HG03571 (cell line): ENCODE results near the gene NDST1.

ENCODE experiments used
- ATAC-seq: cut with Tn5 transposase; IDR thresholded peaks from one replicate; pipeline ENCODE4 v1.9.1; 2021; ENCODE audit not compliant: unreplicated experiment

Gene NDST1

GRCh38 chr5:150541895-150542294, 34.0 kb downstream of the NDST1 start:
- ATAC-seq = no peak

DNA sequence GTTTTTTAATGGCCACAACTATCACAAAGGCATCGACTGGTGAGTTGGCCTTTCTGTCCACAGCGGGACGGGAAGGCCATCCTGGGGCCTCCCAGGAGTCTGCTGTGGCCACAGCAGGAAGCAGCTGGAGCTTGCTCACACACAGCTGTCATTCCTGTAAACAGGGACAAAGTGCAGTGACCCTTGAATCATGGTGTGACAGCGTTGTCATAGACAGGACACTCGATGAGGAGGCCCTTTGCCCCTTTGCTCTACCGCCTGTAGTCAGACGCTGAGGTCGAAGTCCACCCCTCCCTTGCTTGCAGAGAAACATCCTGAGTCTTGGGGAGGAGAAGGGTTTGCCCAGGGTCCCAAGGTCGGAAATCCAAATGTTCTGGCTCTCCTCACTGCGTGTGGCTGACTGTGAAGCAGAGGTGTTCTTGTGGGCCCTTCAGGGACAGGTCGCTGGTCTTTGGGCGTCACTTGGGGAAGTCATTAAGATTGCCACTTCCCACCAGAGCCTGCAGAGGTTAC, 35.1 kb downstream of the NDST1 start:
- no peak for ATAC-seq

DNA sequence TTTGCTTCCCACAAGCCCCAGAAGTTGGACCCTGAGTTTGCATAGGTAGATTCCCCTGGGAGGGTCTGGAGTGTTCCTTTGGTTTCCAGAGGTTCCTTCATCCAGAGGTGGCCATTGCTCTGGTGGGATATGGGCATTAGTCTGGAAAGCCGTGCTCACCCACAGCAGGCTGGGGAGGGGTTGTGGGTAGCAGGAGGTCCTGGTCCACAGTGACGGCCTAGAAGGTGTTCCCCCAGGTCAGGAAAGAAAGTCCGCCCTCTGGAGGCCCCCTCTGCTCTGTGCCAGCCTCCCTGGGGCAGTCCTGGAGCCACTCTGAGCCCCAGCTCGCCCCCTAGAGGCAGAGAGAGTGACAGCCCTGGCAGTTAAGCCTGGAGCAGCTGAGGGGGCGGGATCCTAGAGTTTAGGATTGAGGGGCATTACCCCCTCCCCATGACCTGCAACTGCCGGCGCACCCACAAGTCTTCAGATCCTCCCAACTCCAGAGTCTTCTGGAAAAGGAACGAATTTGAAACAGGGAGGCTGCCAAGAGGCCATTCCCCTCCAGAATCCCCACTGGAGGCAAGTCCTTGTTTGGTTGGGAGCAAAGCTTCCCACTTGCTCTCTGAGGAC, 36.8 kb downstream of the NDST1 start:
- ATAC-seq = peak; percentile 85

DNA sequence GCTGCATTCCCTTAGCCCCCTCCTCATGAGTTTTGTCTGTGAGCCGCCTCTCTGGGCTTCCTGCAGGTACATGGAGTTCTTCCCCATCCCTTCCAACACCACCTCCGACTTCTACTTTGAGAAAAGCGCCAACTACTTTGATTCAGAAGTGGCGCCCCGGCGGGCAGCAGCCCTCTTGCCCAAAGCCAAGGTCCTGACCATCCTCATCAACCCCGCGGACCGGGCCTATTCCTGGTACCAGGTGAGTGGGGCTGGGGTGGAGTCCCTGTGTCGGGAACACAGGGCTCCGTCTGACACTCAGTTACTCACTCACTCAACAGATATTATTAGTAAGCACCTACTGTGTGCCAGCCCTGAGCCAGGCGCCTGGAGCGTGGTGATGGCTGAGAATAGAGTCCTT, 37.3 kb downstream of the NDST1 start:
- ATAC-seq = no peak

DNA sequence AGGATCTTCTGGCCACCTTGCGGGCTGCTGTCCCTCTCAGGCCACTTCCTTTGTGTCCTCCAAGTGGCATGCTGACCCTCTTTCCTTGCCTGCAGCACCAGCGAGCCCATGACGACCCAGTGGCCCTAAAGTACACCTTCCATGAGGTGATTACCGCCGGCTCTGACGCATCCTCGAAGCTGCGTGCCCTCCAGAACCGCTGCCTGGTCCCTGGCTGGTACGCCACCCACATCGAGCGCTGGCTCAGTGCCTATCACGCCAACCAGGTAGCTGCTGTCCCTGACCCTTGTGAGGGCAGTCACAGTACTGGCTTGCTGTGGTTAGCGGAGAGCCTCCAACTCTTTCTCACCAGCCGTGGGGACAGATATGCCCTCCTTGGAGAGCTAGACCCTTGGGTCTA, 40.2 kb downstream of the NDST1 start:
- ATAC-seq = no peak

- ATAC-seq = no peak
Observed at GRCh38 chr5:150549735-150550134, 41.8 kb downstream of the NDST1 start.

DNA sequence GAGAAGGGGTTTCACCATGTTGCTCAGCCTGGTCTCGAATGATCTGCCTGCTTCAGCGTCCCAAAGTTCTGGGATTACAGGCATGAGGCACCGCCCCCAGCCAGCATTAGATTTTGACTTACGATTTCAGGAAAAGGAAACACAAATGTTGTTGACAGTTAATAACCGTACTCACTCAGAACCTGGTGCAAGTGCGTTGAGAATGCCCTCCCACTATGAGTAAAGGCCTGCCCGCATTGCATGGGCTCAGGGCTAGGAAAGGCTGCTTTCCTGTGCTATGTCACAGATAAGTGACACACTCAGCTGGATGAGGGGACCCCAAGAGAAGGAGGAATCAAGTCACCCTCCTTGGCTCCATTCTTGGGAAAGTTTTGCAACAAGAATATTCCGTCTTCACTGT, 42.4 kb downstream of the NDST1 start:
- ATAC-seq = no peak

DNA sequence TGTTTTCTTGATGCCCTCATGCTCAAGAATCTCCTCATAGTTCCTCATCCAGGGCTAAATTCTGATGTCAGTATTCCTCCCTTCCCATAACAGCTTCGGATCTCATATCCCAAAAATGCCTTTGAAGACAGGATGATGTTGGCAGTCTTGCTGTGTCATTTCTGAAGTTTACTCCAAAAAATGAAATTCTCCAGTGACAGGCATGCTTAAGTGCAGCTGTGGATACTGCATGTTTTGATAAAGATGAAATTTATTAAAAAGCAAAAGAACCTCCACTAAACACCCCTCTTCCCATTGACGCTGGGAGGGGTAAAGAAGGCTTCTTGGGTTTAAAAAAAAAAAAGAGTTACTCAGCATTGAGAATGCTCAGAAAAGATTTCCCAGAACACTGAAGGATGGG, 43.1 kb downstream of the NDST1 start:
- ATAC-seq = no peak

DNA sequence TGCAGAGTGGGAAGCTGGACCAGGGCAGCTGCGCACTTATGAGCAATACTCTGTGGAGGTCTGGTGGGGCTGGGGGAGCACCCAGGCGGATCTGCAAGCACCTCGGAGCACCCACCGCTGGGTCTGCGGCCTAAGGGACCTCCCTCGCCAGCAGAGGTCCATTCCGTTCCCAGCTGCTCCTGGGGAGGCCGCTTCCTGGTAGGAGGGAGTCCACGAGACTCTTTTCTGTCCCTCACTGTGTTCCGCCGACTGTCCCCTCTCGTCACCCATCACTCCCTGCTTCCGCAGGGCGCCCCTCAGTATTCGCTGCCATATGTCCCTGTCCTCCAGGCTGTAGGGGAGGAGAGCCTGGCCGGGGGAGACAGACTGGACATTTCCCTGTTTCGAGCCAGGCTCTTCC, 45.5 kb downstream of the NDST1 start:
- ATAC-seq = no peak

- ATAC-seq = no peak
Observed at GRCh38 chr5:150553911-150554310, 46.0 kb downstream of the NDST1 start.

DNA sequence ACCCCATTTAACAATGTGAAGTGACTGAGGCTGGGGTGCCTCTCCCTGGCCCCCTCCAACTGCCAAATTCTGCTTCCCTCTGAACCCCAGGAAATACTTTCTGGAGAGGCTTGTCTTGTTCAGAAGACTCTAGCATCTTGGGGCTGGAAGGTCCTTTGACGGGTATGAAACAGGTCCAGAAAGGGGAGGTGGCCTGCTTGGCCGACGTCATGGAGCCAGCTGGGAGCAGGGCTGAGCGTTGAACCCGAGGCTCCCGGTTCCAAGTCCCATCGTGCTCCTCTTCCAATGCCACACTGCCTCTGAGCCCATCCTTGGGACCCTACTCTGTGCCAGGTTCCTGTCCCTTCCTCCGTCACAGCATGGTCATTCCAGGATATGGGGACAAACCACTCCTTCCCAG, 46.9 kb downstream of the NDST1 start:
- no peak for ATAC-seq

GRCh38 chr5:150556106-150556505, 48.2 kb downstream of the NDST1 start:
- ATAC-seq = no peak

DNA sequence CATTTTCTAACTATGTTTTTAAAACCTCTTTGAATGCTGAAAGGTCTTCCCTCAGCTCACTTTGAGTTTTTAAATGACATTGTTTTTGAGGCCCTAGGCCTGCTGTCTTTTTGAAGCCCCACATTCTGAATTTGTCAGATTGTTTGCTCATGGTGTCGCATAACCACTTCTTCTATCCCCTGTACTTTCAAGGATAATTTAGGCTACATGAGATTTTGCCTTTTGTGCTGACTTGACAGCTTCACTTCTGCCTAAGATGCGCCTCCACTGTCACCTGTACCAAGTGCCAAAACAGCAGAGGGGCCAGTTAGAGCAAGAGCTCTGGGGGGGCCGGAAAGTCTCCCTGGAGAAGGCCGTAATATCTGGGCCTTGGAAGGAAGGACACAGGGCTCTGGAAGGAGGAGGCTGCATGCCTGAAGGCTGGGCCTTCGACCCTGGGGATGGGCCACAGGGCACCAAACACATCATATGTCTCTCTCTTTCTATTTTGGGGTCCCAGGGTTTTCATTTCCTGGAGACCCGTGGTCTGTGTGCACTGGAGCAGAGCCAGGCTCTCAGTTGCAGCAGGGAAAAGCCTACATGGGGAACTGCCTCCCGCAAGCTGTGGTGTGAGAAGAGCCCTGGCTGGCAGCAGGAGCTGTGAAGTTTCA, 49.1 kb downstream of the NDST1 start:
- ATAC-seq = no peak

DNA sequence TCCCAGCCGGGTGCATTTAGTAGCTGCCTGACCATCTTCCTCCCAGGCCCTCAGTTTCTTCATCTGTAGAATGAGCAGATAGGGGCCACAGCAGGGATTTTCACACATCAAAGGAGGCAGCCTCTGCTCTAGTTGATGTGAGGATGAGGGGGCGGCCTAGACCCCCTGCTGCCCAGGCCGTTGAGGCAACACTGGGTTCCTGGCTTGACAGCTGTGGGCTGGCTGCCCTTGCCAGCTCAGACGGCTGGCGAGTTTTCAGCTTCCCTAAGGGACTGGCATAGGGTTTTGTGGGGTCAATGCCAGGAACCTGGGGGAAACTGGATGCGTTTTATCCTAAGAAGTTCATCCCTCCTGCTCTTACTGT, 49.6 kb downstream of the NDST1 start:
- ATAC-seq = no peak

- ATAC-seq = no peak
Observed at GRCh38 chr5:150558088-150558621, 50.2 kb downstream of the NDST1 start.

GRCh38 chr5:150559088-150559487, 51.2 kb downstream of the NDST1 start:
- ATAC-seq = no peak

GRCh38 chr5:150559701-150560100, 51.8 kb downstream of the NDST1 start:
- no peak for ATAC-seq

DNA sequence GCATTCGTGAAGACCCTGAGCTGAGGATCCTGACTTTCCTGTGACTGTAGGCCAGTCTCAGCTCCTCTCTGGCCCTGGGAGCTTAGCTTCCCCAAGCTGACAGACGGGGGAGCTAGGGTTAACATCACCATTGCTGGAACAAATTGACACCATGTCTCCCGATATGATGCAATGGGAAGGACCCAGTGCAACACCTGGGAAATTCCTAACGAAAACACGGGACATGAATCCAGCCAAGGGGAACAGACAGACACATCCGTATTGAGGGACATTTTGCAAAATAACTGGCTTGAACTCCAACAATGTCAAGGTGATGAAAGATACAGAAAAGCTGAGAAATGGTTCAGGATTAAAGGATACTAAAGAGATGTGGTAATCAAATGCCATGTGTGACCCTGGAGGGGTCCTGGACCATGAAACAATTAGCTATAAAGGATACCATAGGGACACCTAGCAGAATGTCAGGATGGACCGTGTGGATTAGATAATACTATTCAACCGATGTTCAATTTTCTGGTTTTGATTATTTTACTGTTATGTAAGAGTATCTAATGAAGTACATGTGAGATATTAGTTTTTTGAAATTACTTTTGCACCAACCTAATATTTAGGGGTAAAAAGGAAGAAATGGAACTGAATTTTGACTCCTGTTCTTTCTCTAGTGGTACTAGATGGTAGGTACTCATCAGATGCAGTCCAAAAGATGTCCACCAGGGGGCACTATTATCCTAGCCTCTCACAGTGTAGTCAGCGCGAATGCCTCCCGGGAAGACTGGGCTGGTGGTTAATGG, 52.7 kb downstream of the NDST1 start:
- ATAC-seq = peak; percentile 68

DNA sequence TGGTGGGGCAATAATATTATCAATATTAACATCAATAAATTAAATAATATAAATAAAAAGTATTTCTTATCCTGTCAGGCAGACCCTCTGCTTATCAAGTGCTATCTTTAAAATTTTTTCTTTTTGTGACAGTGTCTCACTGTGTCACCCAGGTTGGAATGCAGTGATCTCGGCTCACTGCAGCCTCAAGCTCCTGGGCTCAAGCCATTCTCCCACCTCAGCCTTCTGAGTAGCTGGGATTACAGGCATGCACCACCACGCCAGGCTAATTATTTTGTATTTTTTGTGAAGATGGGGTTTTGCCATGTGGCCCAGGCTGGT, 53.2 kb downstream of the NDST1 start:
- no peak for ATAC-seq

GRCh38 chr5:150561571-150562275, 53.8 kb downstream of the NDST1 start:
- ATAC-seq = no peak

GRCh38 chr5:150562832-150563231, 54.9 kb downstream of the NDST1 start:
- ATAC-seq = no peak
